ENCODE data around the gene METTL1. TPM values are rescaled to one million over a fixed set of nuclear protein-coding genes. Genes with fewer than 3 reads are reported as not detected.
"Not testable (repeated sequence)": the region's sequence is repeated elsewhere in the genome, so short reads cannot be mapped to it uniquely, and the experiment has no call there.

Gene METTL1
- polyA plus RNA-seq, 3 donors, result 20.9 to 25.8 (median 24.9) TPM

- 81 to 85% (median 81%) methylated on average over 3 of the region's 3 CpGs for WGBS, 3 donors
- no peak overlapping the region for H3K27ac ChIP-seq (ENCODE audit: low read depth, low read length)
Measured at GRCh38 chr12:57775044-57775443, 3.1 kb upstream of the METTL1 start.

- not testable (repeated sequence) for H3K27ac ChIP-seq (ENCODE audit: low read depth, low read length)
- 91 to 95% (median 92%) methylated on average over 11 of the region's 11 CpGs for WGBS, 3 donors
Measured at GRCh38 chr12:57774634-57775033, 2.7 kb upstream of the METTL1 start.

- 2 to 3% (median 2%) methylated on average over 67 of the region's 67 CpGs for WGBS, 3 donors
- H3K27ac ChIP-seq (ENCODE audit: low read depth, low read length), result peak within 1 kb of the TSS; percentile 59
Measured at GRCh38 chr12:57772429-57773322, 771 bp upstream of the METTL1 start, which contains the start of gene EEF1AKMT3. EEF1AKMT3 (plus strand) TSS chr12:57772614; CDS start chr12:57772725, 111 bp downstream.

- 3% methylated on average over 16 of the region's 16 CpGs for WGBS, 3 donors
Measured at GRCh38 chr12:57771236-57771872, 551 bp downstream of the METTL1 start.

GRCh38 chr12:57770734-57771133 is 1.2 kb downstream of the METTL1 start:
- WGBS, 3 donors, result 85 to 92% (median 87%) methylated on average over 4 of the region's 4 CpGs
- no peak overlapping the region for H3K27ac ChIP-seq (ENCODE audit: low read depth, low read length)

More at GRCh38 chr12:57771236-57771872, 551 bp downstream of the METTL1 start:
- H3K27ac ChIP-seq (ENCODE audit: low read depth, low read length), result peak overlapping the region; percentile 59

GRCh38 chr12:57769594-57769993 is 2.3 kb downstream of the METTL1 start:
- no peak overlapping the region for H3K27ac ChIP-seq (ENCODE audit: low read depth, low read length)
- WGBS, 3 donors, result 95 to 98% (median 96%) methylated on average over 11 of the region's 11 CpGs

- no peak overlapping the region for H3K27ac ChIP-seq (ENCODE audit: low read depth, low read length)
- WGBS, 3 donors, result 88 to 94% (median 93%) methylated on average over 3 of the region's 3 CpGs
Measured at GRCh38 chr12:57767876-57768275, 4.0 kb downstream of the METTL1 start.

- no peak overlapping the region for H3K27ac ChIP-seq (ENCODE audit: low read depth, low read length)
Measured at GRCh38 chr12:57767305-57767698, 4.6 kb downstream of the METTL1 start.

- 5 to 8% (median 8%) methylated on average over 38 of the region's 38 CpGs for WGBS, 3 donors
- H3K27ac ChIP-seq (ENCODE audit: low read depth, low read length), result no peak within 1 kb of the TSS
Measured at GRCh38 chr12:57766464-57767304, 5.2 kb downstream of the METTL1 start, which contains the start of gene CYP27B1. CYP27B1 (minus strand) TSS chr12:57767078; CDS start chr12:57767041, 37 bp downstream.

- no peak overlapping the region for H3K27ac ChIP-seq (ENCODE audit: low read depth, low read length)
- WGBS, 3 donors, result 1 to 4% (median 2%) methylated on average over 40 of the region's 40 CpGs
Measured at GRCh38 chr12:57765698-57766463, 6.0 kb downstream of the METTL1 start.

GRCh38 chr12:57765003-57765697 is 6.8 kb downstream of the METTL1 start:
- H3K27ac ChIP-seq (ENCODE audit: low read depth, low read length), result no peak overlapping the region
- WGBS, 3 donors, result 0 to 2% (median 1%) methylated on average over 57 to 60 of the region's 60 CpGs

- 7 to 18% (median 17%) methylated on average over 17 of the region's 17 CpGs for WGBS, 3 donors
- no peak overlapping the region for H3K27ac ChIP-seq (ENCODE audit: low read depth, low read length)
Measured at GRCh38 chr12:57764662-57765002, 7.3 kb downstream of the METTL1 start.

GRCh38 chr12:57763881-57764661 is 7.8 kb downstream of the METTL1 start:
- WGBS, 3 donors, result 70 to 81% (median 76%) methylated on average over 6 of the region's 6 CpGs
- H3K27ac ChIP-seq (ENCODE audit: low read depth, low read length), result no peak overlapping the region

GRCh38 chr12:57762463-57762862 is 9.4 kb downstream of the METTL1 start:
- WGBS, 3 donors, result 93 to 96% (median 94%) methylated on average over 2 of the region's 2 CpGs

GRCh38 chr12:57761391-57761998 is 10.4 kb downstream of the METTL1 start:
- 92 to 96% (median 94%) methylated on average over 4 of the region's 4 CpGs for whole genome bisulfite sequencing, 3 donors

More at GRCh38 chr12:57762463-57762862, 9.4 kb downstream of the METTL1 start:
- H3K27ac ChIP-seq (ENCODE audit: low read depth, low read length), result no peak overlapping the region

GRCh38 chr12:57760347-57760982 is 11.4 kb downstream of the METTL1 start:
- 89 to 93% (median 93%) methylated on average over 3 of the region's 3 CpGs for WGBS, 3 donors
- no peak overlapping the region for H3K27ac ChIP-seq (ENCODE audit: low read depth, low read length)

More at GRCh38 chr12:57761391-57761998, 10.4 kb downstream of the METTL1 start:
- no peak overlapping the region for H3K27ac ChIP-seq (ENCODE audit: low read depth, low read length)

Measured in adipose tissue (tissue), 3 donors.